BJ (cell line): ENCODE data around the gene B3GAT3. TPM values are rescaled to one million over a fixed set of nuclear protein-coding genes. Genes with fewer than 3 reads are reported as not detected.
"Not testable (repeated sequence)": the region's sequence is repeated elsewhere in the genome, so short reads cannot be mapped to it uniquely, and the experiment has no call there.

ENCODE experiments used
- CTCF ChIA-PET: fragments of 350-600 bp; formaldehyde crosslinking; extraction: SDS; loops from one replicate; lab custom pipeline; 2021; ENCODE audit warnings: antibody characterized with exemption, inconsistent platforms; lab: Yijun Ruan, JAX
- POLR2A ChIA-PET: fragments of 300-600 bp; sonication (Branson Sonifier 250); formaldehyde crosslinking; extraction: SDS; loops from one replicate; lab custom pipeline; 2021; ENCODE audit warnings: antibody characterized with exemption; lab: Charles Lee
- DNase-seq: peaks from one replicate; pipeline ENCODE4 v3.0.0-alpha.2; 2011; ENCODE audit warnings: low read depth
- H3K27me3 ChIP-seq: 2 replicates; pipeline ENCODE4 v1.6.0; 2011; ENCODE audit warnings: low read length; ENCODE audit not compliant: control insufficient read depth, insufficient read depth
- H3K36me3 ChIP-seq: 2 replicates; pipeline ENCODE4 v1.5.1; 2011; ENCODE audit warnings: low read length; ENCODE audit not compliant: control insufficient read depth, insufficient read depth
- H3K4me3 ChIP-seq: 2 replicates; pipeline ENCODE4 v1.5.1; 2011; ENCODE audit warnings: low read depth, mild to moderate bottlenecking, control low read depth, low read length
- polyA plus RNA-seq: library from polyadenylated mRNA; depleted of rRNA; stranded (reverse); fragments of >200 nt; gene quantifications from 2 replicates; pipeline ENCODE4 v1.2.3, GENCODE V29; 2011; rRNA removed
- small RNA-seq: library from RNA; depleted of rRNA; stranded (forward); fragments of <200 nt; gene quantifications from one replicate; pipeline ENCODE3, GENCODE V24; 2012; ENCODE audit warnings: low replicate concordance, low read depth; ENCODE audit not compliant: insufficient read length
- TF ChIP-seq, protein P1 (sequence below): IDR thresholded peaks from 2 replicates; pipeline ENCODE4 v1.5.1; 2011; ENCODE audit warnings: low read depth, mild to moderate bottlenecking, control low read depth, inconsistent platforms, low read length, moderate library complexity; ENCODE audit not compliant: insufficient read depth

B3GAT3 gene
- polyA plus RNA-seq, 1 experiment = 42.4 TPM

GRCh38 chr11:62572431-62572830 is 49.4 kb downstream of the B3GAT3 start:
- TF ChIP-seq, protein P1, sequence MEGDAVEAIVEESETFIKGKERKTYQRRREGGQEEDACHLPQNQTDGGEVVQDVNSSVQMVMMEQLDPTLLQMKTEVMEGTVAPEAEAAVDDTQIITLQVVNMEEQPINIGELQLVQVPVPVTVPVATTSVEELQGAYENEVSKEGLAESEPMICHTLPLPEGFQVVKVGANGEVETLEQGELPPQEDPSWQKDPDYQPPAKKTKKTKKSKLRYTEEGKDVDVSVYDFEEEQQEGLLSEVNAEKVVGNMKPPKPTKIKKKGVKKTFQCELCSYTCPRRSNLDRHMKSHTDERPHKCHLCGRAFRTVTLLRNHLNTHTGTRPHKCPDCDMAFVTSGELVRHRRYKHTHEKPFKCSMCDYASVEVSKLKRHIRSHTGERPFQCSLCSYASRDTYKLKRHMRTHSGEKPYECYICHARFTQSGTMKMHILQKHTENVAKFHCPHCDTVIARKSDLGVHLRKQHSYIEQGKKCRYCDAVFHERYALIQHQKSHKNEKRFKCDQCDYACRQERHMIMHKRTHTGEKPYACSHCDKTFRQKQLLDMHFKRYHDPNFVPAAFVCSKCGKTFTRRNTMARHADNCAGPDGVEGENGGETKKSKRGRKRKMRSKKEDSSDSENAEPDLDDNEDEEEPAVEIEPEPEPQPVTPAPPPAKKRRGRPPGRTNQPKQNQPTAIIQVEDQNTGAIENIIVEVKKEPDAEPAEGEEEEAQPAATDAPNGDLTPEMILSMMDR = no peak
- ChIA-PET CTCF (interaction anchor here (0.8 to 4.6 kb wide), 5 partner anchors 12 to 178 kb away, joined by 3 to 31 read pairs (median 8); no protein-coding TSS in a partner anchor), POLR2A (no interaction called here)
- no peak for DNase-seq
- Histone ChIP-seq H3K36me3 (peaks cover 20% of the 10 kb centered on the region), H3K4me3 (peak overlapping the region; percentile 57), H3K27me3 (no peaks in the 10 kb centered on the region)

DNA sequence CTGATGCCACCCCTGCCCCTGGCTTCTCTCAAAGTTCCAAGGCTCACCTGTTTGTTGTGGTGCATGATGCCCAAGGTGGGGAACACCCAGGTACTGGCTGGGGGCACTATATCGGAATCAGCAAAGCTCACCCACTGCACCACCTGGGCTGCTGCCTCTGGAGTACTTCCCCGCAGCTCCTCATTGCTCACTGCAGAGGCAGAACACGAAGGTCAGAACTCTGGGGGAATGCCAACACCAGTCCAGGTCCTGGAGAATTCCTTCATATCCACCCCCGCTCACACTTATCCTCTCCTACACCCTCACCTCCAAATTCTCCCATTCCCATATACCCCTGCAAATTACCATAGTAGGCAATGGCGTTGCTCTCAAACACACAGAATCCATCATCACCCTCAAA is 50.3 kb downstream of the B3GAT3 start:
- H3K27me3 ChIP-seq, POLR2A ChIA-PET, H3K4me3 ChIP-seq, DNase-seq: not testable (repeated sequence)
- CTCF ChIA-PET = interaction anchor here (1.7 to 4.6 kb wide), 3 partner anchors 11 to 177 kb away, joined by 6 to 31 read pairs (median 8); no protein-coding TSS in a partner anchor
- peaks cover 23% of the 10 kb centered on the region for H3K36me3 ChIP-seq

DNA sequence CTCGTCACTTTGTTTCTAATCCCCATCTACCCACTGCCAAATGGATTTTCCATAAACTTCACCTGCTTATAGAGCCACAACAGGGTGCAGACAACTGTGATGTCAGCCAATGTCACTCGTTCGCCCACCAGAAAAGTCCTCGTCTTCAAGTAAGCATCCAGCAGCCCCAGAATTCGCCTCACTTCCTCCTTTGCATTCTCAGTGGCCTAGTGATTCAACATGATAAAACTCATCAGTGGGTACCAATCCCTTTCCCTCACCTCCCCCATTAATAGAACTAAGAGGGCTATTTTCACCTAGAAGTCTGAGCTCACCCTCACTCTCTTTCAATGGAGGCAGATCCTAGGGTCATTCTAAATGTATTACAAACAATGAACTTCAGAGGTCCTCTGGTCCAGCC is 50.9 kb downstream of the B3GAT3 start:
- CTCF ChIA-PET = interaction anchor here (2.7 to 4.6 kb wide), 2 partner anchors 10 to 28 kb away, joined by 8 to 31 read pairs; no protein-coding TSS in a partner anchor
- H3K27me3 ChIP-seq, POLR2A ChIA-PET, DNase-seq, H3K4me3 ChIP-seq: not testable (repeated sequence)
- peaks cover 26% of the 10 kb centered on the region for H3K36me3 ChIP-seq

- Histone ChIP-seq H3K36me3 (peaks cover 29% of the 10 kb centered on the region), H3K4me3 (no peak overlapping the region), H3K27me3 (no peaks in the 10 kb centered on the region)
- TF ChIP-seq, protein P1 = no peak
- CTCF ChIA-PET = interaction anchor here (0.6 to 4.6 kb wide), 7 partner anchors 9 to 175 kb away, joined by 3 to 31 read pairs (median 3); no protein-coding TSS in a partner anchor
- POLR2A ChIA-PET = no interaction called here
- DNase-seq = no peak
Observed at GRCh38 chr11:62569611-62570010, 52.2 kb downstream of the B3GAT3 start.

GRCh38 chr11:62567018-62567633 is 54.7 kb downstream of the B3GAT3 start:
- ChIA-PET POLR2A (no interaction called here), CTCF (interaction anchor here (1.2 kb wide), 1 partner anchor 24 kb away, joined by 4 read pairs; no protein-coding TSS in a partner anchor)
- Histone ChIP-seq H3K27me3 (no peaks in the 10 kb centered on the region), H3K36me3 (peaks cover 32% of the 10 kb centered on the region), H3K4me3 (no peak overlapping the region)
- no peak for DNase-seq
- TF ChIP-seq, protein P1 = no peak

GRCh38 chr11:62566247-62566646 is 55.5 kb downstream of the B3GAT3 start:
- TF ChIP-seq, protein P1 = no peak
- CTCF ChIA-PET = interaction anchor here (0.9 to 1.2 kb wide), 3 partner anchors 24 to 172 kb away, joined by 3 to 7 read pairs (median 4); no protein-coding TSS in a partner anchor
- Histone ChIP-seq H3K4me3 (no peak overlapping the region), H3K36me3 (peaks cover 28% of the 10 kb centered on the region), H3K27me3 (no peaks in the 10 kb centered on the region)
- POLR2A ChIA-PET = no interaction called here
- DNase-seq = no peak

Small RNA genes lying within 50 kb of the gene (small RNA-seq; reads per million reads assigned to genes)
- not detected for gene AP001458.1
- gene MIR6747 = not detected
- gene SNORA57 = not detected

Other genes with a start within 250 kb of the B3GAT3 start
- not detected in 2 replicates for gene SCGB1A1, start 203.0 kb downstream of the B3GAT3 start, polyA plus RNA-seq
- gene AHNAK, start 75.2 kb downstream of the B3GAT3 start, polyA plus RNA-seq = 145 and 185 TPM in 2 replicates
- 2,358 and 2,459 TPM in 2 replicates for gene EEF1G, start 48.1 kb downstream of the B3GAT3 start, polyA plus RNA-seq
- gene TUT1, start 30.5 kb downstream of the B3GAT3 start, polyA plus RNA-seq = 6.4 and 9.9 TPM in 2 replicates
- gene MTA2, start 20.1 kb downstream of the B3GAT3 start, polyA plus RNA-seq = 16.4 and 17.8 TPM in 2 replicates
- gene EML3, start 9.2 kb downstream of the B3GAT3 start, polyA plus RNA-seq = 18.9 and 26.5 TPM in 2 replicates
- 2.1 and 2.2 TPM in 2 replicates for gene ROM1, start 8.7 kb downstream of the B3GAT3 start, polyA plus RNA-seq
- gene GANAB, start 24.6 kb upstream of the B3GAT3 start, polyA plus RNA-seq = 388 and 463 TPM in 2 replicates
- 6.7 and 17.3 TPM in 2 replicates for gene INTS5, start 31.3 kb upstream of the B3GAT3 start, polyA plus RNA-seq
- gene C11orf98, start 43.2 kb upstream of the B3GAT3 start, polyA plus RNA-seq = 43.0 and 45.2 TPM in 2 replicates
- gene CSKMT, start 43.3 kb upstream of the B3GAT3 start, polyA plus RNA-seq = 5.1 and 6.6 TPM in 2 replicates
- 6.9 TPM in 2 replicates for gene UQCC3, start 49.7 kb upstream of the B3GAT3 start, polyA plus RNA-seq
- gene LBHD1, start 50.3 kb upstream of the B3GAT3 start, polyA plus RNA-seq = 4.0 and 4.1 TPM in 2 replicates
- gene UBXN1, start 57.1 kb upstream of the B3GAT3 start, polyA plus RNA-seq = 83.7 and 86.0 TPM in 2 replicates
- gene LRRN4CL, start 67.5 kb upstream of the B3GAT3 start, polyA plus RNA-seq = 2.6 and 2.9 TPM in 2 replicates
- 70.8 and 94.1 TPM in 2 replicates for gene BSCL2, start 85.4 kb upstream of the B3GAT3 start, polyA plus RNA-seq
- gene GNG3, start 85.7 kb upstream of the B3GAT3 start, polyA plus RNA-seq = not detected in 2 replicates
- gene HNRNPUL2, start 105.5 kb upstream of the B3GAT3 start, polyA plus RNA-seq = 10.0 and 17.3 TPM in 2 replicates
- 31.7 and 32.6 TPM in 2 replicates for gene TTC9C, start 106.5 kb upstream of the B3GAT3 start, polyA plus RNA-seq
- gene ZBTB3, start 132.2 kb upstream of the B3GAT3 start, polyA plus RNA-seq = 3.5 and 3.8 TPM in 2 replicates
- gene POLR2G, start 139.6 kb upstream of the B3GAT3 start, polyA plus RNA-seq = 151 and 208 TPM in 2 replicates
- 9.1 and 17.0 TPM in 2 replicates for gene TAF6L, start 149.4 kb upstream of the B3GAT3 start, polyA plus RNA-seq
- gene TMEM179B, start 165.4 kb upstream of the B3GAT3 start, polyA plus RNA-seq = 76.2 and 97.1 TPM in 2 replicates
- gene TMEM223, start 170.0 kb upstream of the B3GAT3 start, polyA plus RNA-seq = 13.6 and 15.7 TPM in 2 replicates
- gene NXF1, start 183.5 kb upstream of the B3GAT3 start, polyA plus RNA-seq = 37.8 and 51.0 TPM in 2 replicates
- 61.5 and 76.6 TPM in 2 replicates for gene STX5, start 210.1 kb upstream of the B3GAT3 start, polyA plus RNA-seq
- not detected in 2 replicates for gene TEX54, start 210.9 kb upstream of the B3GAT3 start, polyA plus RNA-seq
- gene WDR74, start 217.6 kb upstream of the B3GAT3 start, polyA plus RNA-seq = 24.4 and 37.9 TPM in 2 replicates